HG03025 (cell line): Measurements from ENCODE around the gene TLE4.
A peak's percentile ranks its signal among the peaks of the same experiment; 100 is the strongest.
"Not testable (repeated sequence)": the region's sequence is repeated elsewhere in the genome, so short reads cannot be mapped to it uniquely, and the experiment has no call there.

Source experiments
- ATAC-seq: cut with Tn5 transposase; IDR thresholded peaks from one replicate; pipeline ENCODE4 v1.9.1; 2021; ENCODE audit warnings: mild to moderate bottlenecking, moderate library complexity; ENCODE audit not compliant: unreplicated experiment, low FRiP score

Gene TLE4

DNA sequence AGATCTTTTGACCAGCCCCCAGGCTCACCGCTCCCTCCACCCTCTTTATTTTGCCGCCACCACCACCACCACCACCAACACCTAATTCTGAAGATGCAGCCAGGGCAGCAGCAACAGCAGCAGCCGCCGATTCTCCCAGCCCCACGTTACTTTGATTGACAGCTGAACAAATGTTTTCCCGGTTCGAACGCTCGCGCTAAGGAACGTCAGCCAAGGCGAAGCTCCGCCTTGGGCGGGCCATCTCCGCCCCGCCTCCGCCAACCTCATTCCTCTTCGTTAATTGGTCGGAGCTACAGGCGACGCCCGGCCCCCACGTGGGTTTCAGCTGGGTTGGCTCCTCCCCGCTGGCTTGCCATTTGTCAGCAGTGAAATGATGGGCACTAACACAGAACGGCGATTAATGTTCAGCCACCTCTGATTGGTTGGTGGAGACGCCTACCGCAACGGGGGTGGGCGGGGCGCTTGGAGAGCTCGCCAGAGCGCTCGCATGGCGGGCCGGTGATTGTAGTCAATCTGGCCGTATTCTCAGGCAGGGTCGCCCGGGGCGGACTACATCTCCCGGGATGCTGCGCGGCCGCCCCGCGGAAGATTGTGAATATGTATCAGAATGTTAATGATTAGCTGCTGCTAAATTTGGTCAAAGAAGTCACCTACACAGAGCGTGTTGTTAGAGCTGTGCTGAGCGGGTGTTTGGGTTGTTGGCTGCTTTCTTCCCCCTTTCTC lies at the start of gene TLE4:
Gene TLE4, plus strand, starts transcription at position 657 of the 723 bp plus-strand sequence. CDS start 826 bp downstream, outside the sequence.
- peak; percentile 85 for ATAC-seq

DNA sequence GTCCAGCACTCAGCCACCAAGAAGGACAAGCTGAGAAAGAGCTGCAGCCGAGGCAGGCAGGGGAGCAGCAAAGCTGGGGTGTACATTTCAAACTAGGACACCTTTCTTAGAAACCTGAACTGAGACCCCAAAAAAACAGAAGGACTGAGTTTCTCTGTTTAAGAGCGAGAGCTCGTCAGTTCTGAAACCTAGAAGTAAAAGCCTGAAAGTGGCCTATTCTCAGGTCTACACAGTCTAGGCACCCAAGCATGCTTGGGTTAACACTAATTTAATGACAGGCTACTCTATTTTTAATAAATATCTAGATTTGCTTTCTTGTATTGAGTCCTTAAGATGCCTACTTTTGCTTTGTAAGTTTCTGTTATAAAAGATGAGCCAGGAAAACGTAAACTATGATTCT lies 49.0 kb upstream of the TLE4 start:
- ATAC-seq, result no peak

DNA sequence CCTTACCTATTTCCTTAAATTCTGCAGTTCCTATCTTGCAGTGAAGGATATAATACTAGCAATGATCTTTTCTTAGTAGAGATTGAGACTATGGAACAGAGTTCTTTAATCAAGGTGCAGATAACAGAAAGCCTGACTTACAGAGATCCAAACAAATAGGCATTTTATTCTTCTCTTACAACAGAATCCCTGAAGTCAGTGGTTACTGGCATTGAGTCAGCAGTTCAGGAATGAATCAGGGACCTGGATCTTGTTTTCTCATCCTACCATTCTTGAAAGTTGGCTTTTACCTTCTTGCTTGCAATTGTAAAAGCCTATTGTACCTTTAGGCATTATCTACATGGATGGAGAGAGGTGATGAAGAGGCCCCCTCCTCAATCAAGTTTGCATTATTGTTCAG lies 47.5 kb upstream of the TLE4 start:
- no peak for ATAC-seq

DNA sequence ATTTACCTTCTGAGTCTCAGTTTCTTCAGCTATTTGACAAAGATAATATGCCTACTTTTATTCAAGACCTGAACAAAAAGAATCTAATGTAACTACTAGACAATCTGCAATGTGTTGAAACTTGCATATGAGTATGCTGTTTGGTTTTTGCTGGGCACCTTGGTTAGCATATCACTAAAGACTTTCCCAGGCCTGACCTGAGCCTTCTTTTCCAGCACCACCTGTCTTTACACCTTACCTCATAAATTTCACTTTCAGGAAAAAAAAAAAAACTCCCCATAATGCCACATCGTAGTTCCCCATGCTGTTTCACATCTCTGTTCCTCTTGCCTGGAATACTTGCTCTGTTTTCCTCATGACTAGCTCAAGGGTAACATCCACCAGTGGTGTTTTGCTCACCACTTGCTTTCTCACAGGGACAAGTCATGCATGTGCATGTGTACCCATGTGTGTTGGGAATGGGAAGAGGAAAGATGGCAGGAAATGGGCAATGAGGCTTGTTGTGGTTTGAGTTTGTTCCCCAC lies 45.6 kb upstream of the TLE4 start:
- no peak for ATAC-seq

DNA sequence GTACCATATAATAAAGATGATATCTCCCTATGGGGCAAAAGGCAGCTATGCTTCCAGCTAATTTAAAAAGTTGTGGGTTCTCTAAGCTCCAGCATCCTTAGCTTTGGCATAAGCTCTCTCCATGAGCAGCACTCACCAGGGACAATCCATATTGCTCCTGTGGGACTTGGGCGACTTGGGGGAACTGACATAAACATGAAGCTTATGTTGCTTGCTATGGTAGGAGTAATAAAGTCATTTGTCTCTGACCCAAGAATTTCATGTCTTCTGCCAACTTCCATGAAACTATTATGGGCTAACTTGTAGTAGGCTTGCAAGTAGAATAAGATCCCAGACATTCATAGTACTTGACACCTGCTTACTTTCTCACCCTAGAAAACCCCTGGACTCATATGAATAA lies 36.2 kb upstream of the TLE4 start:
- no peak for ATAC-seq

DNA sequence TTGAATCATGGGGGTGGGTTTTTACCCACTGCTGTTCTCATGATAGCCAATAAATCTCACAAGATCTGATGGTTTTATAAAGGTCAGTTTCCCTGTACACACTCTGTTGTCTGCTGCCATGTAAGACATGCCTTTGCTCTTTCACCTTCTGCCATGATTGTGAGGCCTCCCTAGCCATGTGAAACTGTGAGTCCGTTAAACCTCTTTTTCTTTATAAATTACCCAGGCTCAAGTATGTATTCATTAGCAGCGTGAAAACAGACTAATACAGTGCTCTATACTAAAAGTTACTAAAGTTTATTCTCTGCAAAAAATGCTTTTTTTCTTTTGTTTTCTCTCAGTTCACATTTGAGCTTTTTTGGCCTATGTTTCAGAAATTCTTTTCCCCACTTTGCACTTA lies 33.9 kb upstream of the TLE4 start:
- no peak for ATAC-seq

DNA sequence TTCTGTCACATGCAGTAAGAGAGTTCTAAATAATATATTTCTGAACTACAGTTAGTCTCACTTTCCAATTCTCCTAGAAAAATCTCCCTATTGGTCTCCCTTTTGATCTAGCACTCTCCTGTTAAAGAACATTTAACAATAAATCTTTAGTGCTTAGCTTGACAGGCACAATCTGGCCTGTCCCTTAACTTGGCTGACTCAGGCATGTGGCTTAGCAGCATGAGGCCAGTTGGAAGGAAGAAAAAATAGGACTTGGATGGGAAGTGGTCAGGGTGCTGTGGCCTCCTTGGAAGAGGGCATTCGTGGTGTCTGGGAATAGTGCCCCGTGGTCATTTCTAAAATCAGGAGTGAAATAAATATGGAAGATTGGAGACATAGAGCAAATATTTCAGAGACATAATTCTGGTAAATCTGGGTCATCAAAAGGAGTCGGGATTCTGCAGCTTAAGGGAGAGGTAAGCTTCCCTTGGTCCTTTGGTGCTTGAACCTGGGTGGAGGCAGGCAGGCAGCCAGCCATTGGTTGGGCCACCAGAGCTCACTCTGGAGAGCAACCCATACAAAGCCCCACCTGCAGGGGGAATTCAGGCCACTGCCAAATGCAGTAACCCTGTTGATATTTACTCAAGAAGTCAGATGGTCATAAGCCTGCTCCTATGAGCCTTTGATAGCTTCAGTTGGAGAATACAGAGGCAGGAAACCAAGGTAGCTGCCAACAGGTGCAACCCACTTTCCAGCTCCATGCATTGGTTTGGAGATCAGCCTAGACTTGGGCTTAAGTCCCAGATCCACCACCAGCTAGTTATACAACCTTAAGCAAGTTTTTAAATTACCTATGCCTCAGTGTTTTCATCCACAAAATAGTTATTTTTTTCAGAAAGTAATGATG lies 28.8 kb upstream of the TLE4 start:
- ATAC-seq, result no peak

DNA sequence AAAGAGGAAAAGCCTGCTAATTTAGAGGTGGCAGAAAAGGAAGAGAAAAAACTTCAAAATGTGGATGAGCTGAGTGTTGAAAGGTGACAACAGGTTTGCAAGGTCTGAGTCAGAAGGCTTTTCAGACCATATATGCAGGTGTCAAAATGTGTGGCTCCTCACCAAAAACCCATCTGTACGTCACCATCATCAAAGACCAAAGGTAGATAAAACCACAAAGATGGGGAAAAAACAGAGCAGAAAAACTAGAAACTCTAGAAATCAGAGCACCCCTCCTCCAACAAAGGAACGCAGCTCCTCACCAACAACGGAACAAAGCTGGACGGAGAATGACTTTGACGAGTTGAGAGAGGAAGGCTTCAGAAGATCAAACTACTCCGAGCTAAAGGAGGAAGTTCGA lies 27.4 kb upstream of the TLE4 start:
- not testable (repeated sequence) for ATAC-seq

DNA sequence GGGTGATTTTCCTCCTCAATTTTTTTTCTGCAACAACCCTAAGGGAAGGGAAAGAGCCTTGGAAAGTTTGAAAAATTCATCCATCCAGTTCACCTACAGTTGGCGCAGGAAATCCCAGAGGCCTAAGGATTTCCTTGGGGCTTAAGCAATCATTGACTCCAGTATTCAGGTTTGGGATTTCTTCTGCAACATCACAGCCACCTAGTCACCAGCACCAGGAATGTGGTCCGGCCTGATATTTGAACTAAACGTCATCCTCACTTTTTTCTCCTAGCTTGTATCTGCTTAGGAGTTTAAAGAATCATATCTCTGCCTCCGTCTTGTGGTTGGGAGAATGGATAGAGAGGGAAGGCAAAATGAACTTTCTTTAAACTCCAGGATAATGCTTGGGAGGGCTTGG lies 20.2 kb upstream of the TLE4 start:
- no peak for ATAC-seq

DNA sequence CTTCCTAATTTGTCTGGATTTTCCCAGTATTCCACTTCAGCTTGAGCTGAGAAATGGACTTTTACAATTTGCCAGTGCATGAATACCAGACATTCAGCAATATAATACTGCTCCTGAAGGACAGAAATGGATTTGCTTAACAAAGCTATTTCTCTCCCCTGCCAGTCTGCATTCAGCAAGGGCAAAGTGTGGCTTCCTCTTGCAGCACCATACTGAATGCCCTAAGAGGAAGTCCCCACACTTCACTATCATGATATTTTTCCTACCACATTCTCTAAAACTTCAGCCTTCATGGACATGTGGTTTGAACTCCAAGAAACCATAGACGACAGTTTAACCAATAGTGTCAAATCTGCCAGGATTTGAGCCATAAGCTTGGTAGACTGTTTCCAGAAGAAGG lies 19.8 kb upstream of the TLE4 start:
- no peak for ATAC-seq

DNA sequence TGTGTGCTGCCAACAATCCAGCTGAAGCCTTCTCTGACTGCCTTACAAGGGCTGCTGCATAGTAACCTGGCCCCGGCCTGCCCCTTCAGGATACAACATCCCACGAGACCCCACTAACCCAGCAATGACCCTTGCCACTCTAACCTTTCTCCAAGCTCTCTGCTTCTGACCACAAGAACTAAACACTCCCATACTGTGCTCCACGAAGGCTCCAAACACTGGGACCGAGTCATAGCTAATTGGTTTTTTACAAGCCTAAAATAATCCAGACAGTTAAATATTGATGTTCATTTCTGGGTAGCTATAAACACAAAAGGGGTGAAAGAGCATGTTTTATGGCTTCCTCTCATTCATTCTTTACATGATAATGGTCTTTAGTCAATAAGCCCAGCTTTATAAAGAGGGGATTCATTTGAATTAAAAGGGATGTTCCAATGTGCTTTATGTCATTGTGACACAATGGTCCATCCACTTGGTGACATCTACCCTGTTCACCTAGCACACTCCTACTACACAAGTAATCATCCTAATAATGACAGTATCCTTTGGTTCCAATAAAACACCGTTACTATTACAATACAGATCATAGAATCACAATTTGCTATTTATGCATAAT lies 16.2 kb upstream of the TLE4 start:
- no peak for ATAC-seq

DNA sequence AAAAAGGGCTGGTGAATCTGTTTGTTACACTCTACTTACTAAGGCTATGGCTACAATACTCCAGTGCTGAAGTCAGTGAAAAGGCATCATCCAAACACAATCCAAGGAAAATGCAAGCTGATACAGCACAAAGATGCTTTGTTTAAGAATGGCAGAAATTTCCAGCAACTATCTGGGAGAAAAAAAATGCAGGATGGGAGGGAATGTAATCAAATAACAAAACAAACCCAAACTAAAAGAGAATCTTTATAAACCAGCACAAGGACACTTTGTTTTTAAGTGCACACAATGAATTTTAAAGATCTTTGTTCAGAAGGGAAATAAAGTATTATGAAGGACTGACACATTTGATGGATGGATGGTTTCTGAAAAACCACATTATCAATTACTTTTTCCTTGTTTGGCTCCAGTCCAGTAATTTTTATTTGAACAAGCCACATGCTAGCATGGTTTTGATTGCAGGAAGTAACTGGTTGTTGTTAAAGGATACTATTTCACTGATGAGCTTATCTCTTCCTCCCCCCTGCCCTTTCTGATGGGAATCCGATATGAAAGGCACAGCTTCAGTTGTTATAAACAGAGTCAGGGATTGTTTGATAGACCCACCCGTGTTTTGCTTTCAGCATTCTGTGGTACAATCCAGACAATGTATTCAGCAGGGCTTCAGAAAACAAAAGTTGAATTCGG lies 12.1 kb upstream of the TLE4 start:
- no peak for ATAC-seq

DNA sequence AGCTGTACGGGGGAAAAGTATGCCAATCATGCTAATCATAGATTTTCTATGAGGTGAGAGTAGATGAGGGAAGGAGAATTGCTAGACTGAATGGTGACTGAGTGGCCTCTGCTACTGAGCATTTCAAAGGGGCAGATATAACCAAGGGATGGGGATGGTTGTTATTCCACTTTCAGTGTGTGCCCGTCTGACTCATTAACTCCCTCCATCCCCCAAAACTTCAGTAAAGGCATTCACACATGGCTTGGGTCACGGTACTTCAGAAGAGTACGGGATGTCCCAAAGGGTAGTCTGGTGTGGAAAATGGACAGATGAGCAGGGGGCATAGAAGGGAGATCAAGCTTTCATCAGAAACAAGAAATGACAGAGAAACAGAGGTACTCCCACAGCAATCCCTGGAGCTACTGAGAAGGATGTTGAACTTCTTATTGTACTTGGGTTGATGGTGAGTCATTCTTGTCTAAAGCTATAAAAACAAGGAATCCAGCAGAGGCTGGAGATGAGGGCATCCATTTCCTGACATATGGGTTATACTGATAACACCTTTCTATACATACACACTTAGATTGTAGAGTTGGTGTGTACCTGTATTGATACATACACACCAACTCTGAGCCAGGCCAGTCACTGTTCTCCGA lies 8.9 kb upstream of the TLE4 start:
- no peak for ATAC-seq

DNA sequence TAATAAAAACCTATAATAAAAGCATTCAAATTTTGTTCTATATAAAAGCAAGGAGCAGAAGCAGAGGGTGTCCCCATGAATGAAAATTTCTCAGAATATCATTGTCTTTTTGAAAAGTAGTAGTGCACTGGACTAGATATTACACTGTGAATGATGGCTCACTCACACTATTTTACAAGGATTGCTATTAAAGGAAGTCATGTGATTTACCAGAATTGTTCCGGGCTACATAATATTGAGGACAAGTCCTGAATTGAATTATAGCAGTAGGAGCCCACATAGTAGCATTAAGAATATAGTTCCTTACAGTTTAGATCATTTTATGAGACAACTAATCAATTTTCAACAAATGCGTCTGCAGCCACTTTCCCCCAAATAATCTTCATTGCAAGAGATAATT lies 7.7 kb upstream of the TLE4 start:
- ATAC-seq, result no peak

DNA sequence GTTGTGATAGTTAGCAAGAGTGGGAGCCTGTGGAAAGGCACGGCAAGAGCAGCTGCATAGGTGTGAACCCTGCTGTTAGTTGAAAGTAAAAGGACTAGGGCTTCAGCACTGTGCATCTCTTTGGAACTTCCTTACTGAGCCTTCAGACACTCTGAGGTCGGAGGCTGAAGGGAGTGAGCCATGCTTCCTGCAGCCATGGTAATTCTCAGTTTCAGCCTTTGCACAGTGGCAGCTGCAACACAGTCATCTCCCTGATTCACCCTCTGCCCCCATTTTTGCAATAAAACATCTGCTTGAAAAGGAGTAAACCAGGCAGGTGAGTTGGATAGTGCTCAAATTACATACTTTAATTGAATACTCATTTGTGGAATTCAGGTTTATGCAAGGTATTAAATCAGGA lies 6.5 kb upstream of the TLE4 start:
- ATAC-seq, result peak; percentile 90

DNA sequence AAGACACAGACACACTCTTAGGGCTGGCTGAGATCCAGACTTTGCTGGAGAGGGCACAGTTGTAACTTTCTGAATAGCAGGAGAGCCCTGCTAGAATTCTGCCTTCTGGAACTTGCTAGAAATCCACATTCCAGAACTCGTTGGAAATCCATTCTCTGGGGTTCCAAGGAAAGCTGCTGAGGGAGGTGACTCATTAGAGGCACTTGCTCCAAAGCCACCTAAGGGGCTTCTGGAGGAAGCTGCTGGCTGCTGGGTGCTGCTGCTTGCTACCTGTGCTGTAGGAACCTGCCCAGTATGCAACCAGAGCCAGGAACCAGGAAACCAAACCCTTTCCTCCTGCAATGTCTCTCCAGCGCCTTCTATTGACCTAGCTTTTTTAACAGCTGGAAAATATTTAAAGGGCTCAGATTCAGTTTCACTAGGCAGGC lies 4.1 kb upstream of the TLE4 start:
- no peak for ATAC-seq

DNA sequence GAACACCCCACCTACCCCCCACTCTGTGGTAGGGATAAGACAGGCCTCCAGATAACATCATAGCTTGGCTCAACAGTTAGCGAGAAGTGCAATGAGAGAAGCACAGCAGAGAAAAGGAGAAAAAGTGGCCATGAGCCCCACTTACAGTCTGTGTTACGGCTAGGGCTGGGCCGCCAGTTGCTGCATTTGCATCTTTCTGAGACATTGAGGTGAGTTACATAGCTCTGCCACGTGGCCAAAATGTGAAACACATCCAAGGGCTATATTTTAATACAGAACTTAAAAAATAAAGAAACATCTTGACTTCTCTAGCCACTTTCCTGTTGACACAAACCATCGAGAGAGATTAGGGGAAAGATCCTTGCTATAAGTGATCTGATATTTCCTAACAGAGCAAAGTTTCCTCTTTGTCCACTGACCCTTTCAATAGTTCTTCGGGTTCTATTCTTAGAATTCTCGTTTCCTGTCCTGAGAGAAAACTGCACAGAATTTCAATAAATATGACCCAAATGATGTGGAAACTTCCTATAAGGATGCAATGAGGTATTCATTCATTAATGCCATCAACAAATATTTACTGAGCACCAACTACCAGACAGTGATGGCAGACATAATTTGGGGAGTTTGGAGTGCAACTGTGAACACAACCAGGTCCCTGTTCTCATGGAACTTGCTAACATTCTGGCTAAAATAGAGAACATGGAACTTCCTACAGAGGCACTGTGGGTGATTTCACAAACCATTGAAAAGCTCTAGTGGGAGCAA lies 3.2 kb upstream of the TLE4 start:
- ATAC-seq, result no peak

DNA sequence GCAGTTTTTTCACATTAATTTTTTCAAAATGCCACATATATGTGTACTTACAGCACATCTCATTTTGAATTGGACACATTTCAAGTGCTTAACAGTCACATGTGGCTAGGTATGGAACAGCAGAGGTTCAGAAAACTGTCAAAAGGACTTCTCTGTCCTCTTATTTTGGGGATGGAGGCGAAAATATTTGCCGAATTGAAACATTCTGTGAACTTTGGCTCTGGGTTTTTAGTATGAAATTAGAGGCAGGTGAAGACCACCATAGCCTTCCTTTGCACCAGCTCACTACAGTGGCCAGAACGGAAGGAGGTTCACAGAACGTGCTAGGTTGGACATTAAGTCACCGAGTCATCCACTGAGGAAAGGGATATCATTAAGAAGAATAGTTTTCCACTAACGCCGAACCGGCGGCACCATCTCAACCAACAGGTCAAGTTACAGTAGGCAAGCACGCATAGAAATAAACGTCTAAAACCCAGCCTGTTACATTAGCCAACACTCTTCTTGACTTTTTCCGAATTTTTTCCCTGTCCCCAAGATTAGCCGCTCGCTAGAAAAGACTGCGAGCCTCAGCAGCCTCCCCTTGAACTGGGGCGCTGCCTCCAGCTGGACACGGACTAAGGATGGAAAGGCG lies 1.8 kb upstream of the TLE4 start:
- no peak for ATAC-seq
